HUES6 (cell line): Measurements from ENCODE around the gene PRKG2.
"Not testable (repeated sequence)": the region's sequence is repeated elsewhere in the genome, so short reads cannot be mapped to it uniquely, and the experiment has no call there.

ENCODE experiments used
- H3K27ac ChIP-seq: 2 replicates; pipeline ENCODE4 v1.7.0; 2013; ENCODE audit warnings: low read depth, mild to moderate bottlenecking, low read length, inconsistent platforms
- H3K27me3 ChIP-seq: 2 replicates; pipeline ENCODE4 v1.6.1; 2013; ENCODE audit warnings: low read length; ENCODE audit not compliant: control insufficient read depth, insufficient read depth
- H3K36me3 ChIP-seq: 2 replicates; pipeline ENCODE4 v1.6.1; 2013; ENCODE audit warnings: low read length; ENCODE audit not compliant: control insufficient read depth, insufficient read depth
- H3K4me1 ChIP-seq: 2 replicates; pipeline ENCODE4 v1.6.1; 2013; ENCODE audit warnings: low read length; ENCODE audit not compliant: control insufficient read depth, insufficient read depth
- H3K4me3 ChIP-seq: 2 replicates; pipeline ENCODE4 v1.5.1; 2013; ENCODE audit warnings: low read depth, low read length
- H3K9ac ChIP-seq: one replicate; pipeline ENCODE4 v1.6.1; 2013; ENCODE audit warnings: mild to moderate bottlenecking, low read length
- H3K9me3 ChIP-seq: 2 replicates; pipeline ENCODE4 v1.6.1; 2013; ENCODE audit warnings: low read depth, low read length; ENCODE audit not compliant: control insufficient read depth, insufficient read depth

PRKG2 gene

DNA sequence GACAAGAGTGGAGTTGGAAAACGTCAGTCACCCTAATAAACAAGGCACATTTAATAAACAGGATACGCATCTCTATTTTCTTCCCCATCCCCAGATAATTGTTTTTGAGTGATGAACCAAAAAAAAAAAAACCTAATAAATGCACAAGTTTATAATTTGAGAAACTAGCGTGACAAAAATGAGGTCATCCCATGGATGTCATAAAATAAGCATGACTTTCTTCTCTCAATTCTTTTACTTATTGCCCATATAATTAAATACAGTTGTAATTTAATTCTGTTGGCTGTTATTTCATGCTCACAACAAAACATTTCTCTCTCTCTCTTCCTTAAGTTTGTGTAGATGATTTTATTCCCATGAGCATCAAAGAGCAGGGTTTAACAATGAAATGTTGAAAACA, 20.7 kb downstream of the PRKG2 start:
- H3K9me3 ChIP-seq: no peaks in the 10 kb centered on the region
- H3K36me3 ChIP-seq: no peaks in the 10 kb centered on the region
- H3K27me3 ChIP-seq: no peaks in the 10 kb centered on the region
- no peaks in the 10 kb centered on the region for H3K4me1 ChIP-seq
- no peak overlapping the region for H3K9ac ChIP-seq
- H3K27ac ChIP-seq: no peak overlapping the region
- H3K4me3 ChIP-seq: no peak overlapping the region

DNA sequence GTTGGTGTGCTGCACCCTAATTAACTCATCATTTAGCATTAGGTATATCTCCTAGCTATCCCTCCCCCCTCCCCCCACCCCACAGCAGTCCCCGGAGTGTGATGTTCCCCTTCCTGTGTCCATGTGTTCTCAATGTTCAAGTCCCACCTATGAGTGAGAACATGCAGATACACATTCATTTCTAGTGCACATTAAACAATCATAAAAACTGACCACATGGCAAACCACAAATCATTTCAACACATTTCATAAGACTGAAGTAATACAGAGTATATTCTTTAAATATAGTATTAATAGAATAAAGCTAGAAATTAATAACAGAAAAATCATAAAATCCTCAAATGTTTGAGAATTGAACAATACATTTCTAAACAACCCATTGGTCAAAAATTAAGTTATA, 34.1 kb downstream of the PRKG2 start:
- no peak overlapping the region for H3K9ac ChIP-seq
- H3K36me3 ChIP-seq: no peaks in the 10 kb centered on the region
- H3K27ac ChIP-seq: no peak overlapping the region
- no peak overlapping the region for H3K4me3 ChIP-seq
- no peaks in the 10 kb centered on the region for H3K9me3 ChIP-seq
- no peaks in the 10 kb centered on the region for H3K27me3 ChIP-seq
- H3K4me1 ChIP-seq: no peaks in the 10 kb centered on the region

DNA sequence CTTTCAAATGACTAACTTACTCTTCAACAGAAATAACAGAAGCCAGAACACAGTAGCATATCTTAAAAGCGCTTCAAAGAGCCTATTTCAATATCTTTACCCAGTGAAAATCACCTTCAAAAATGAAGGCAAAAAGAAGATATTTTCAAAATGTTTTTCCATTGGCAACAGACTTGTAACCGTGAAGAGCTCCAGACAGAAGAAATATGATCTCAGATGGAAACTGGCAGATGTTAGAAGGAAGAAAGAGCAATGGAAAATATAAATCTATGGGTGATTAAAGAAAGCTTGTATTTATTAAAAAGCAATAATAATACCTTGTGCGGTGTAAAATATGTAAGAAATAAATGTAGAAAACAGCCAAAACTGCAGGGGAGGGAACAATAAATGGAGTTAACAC, 35.7 kb downstream of the PRKG2 start:
- Histone ChIP-seq H3K4me1 (no peaks in the 10 kb centered on the region), H3K9me3 (no peaks in the 10 kb centered on the region), H3K36me3 (no peaks in the 10 kb centered on the region), H3K4me3 (no peak overlapping the region), H3K9ac (no peak overlapping the region), H3K27ac (no peak overlapping the region), H3K27me3 (no peaks in the 10 kb centered on the region)

DNA sequence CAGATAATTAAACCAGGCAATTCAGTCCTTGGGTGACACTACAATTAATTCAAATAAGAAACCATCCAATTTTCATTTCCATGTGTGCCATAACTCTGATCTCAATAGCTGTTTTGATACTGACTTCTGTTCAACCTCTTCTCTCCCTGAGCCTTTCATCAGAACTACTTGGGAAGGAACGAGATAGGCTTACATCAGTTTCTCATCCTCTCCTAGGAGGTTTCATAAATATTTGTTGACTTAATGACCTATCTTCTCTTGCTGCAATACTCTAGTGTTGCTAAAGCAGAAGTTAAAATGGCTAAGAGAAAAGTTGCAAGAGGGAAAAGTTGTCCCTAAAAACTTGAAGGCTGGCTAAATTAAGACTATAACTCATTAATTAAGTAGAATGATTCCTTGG, 41.8 kb downstream of the PRKG2 start:
- Histone ChIP-seq H3K36me3 (no peaks in the 10 kb centered on the region), H3K9ac (no peak overlapping the region)

DNA sequence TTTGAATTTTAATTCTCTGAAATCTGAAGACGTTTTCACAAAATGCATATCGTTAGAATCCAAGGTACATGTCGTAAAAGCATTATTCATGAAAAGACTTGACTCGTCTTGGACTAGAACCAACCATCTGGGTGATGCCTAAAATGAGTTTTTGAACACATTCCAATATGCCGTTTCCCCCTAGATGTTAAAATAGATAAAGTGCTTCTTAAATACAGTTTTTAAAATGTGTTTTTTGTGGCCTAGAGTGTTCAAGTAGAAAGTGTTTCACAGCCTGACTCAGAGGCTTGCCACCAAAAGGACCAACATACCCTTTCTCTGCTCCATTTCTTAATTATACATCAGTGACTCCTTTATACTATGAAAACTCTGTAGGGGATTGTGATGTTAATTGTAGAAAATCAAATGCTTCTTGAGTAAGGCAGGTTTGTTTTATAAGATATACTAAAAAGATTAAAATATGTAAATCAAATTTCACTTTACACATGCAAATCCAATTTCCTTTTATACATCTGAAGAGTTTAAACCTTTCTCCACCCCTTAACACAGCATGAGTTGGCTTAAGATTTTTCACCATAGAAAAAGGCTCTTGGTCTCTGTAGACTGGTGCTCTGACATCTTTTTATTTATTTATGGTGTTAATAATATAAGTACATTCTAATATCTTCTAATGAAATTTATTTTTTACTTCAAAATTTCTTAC, 48.4 kb downstream of the PRKG2 start:
- Histone ChIP-seq H3K27ac (no peak overlapping the region), H3K4me3 (no peak overlapping the region), H3K9ac (no peak overlapping the region)

More for the DNA sequence above, 41.8 kb downstream of the PRKG2 start:
- Histone ChIP-seq H3K27me3 (no peaks in the 10 kb centered on the region), H3K9me3 (no peaks in the 10 kb centered on the region), H3K4me3 (no peak overlapping the region), H3K27ac (no peak overlapping the region), H3K4me1 (no peaks in the 10 kb centered on the region)

DNA sequence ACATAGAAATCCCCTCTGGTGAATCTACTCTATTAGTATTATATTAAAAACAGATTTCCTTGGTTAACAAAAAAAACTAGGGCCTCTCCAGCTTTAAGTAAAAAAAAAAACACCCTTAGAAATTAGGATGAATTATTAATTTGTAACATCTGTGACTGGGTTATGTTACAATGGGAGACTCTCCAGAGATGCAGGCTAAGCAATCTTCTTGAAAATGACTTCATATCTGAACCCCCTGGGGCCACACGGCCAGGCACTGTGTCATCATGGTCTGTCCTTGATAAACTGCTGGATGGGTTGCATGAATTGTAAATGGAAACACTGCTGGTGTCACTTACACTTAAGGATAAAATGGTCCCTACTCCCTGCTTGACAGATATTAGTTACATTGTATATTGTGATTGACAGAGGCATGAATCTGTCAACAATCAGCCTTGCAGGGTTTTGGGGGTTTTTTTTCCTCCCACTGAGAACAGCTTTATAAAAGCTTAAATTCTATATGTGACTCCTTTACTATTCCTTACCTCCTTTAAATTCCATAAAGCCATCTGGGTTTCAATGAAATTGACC, 49.1 kb downstream of the PRKG2 start:
- H3K9me3 ChIP-seq: no peaks in the 10 kb centered on the region
- no peak overlapping the region for H3K9ac ChIP-seq
- no peaks in the 10 kb centered on the region for H3K36me3 ChIP-seq
- no peaks in the 10 kb centered on the region for H3K27me3 ChIP-seq
- no peak overlapping the region for H3K27ac ChIP-seq
- H3K4me3 ChIP-seq: no peak overlapping the region
- H3K4me1 ChIP-seq: no peaks in the 10 kb centered on the region

More for the DNA sequence above, 48.4 kb downstream of the PRKG2 start:
- H3K4me1 ChIP-seq: no peaks in the 10 kb centered on the region
- no peaks in the 10 kb centered on the region for H3K36me3 ChIP-seq
- H3K9me3 ChIP-seq: no peaks in the 10 kb centered on the region
- H3K27me3 ChIP-seq: no peaks in the 10 kb centered on the region

DNA sequence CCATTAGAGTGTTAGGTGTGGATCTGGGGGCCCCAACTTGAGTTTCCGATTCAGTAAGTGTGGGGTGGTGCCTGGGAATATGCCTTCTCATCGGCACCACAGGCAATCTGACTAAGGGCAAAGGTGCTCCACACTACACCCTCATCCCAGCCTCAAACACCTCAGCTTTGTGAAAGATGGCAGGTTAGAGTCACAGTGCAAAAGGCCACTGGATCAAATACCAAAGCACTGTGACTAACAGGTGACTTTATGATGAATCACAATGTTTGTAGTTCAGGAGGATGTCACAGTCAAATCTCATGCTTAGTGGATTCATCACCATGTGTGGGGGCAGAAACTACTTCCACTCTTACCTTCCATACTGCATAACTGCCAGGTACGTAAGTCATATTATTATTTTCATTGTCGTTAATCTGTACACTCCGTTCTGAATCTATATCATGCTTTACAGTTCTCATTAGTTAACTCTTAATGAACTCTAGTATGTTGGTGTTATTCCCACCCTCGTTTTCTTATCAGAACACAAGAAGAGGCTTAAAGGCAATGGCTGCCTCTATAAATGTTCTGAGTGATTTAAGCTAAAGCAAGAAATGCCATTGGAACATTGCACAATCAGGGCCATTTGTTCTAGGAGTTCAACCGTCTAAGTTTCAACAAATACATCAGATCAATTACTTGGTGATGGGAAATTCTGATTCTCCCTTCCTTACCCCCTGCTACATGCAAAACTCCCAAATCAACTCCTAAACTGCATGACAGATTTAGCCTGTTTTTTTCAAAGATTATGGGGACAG, 50.2 kb downstream of the PRKG2 start:
- no peak overlapping the region for H3K4me3 ChIP-seq

DNA sequence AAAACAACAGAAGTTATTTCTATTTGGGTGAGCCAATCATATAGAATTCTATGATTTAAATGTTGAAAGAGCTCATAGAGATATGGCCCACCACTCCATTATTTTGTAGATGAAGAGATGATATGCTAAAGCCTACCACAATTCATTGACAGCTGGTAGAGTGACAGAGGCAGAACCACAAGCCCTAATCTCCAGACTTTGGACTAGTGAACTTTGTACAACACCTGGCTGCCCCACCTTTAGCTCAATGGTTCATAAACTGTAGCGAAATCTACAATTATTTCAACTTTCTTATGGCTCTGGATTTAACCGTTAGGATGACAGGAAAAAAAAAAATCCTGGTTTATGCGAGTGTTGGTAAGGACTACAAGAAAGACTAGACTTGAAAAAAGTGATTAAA, 50.9 kb downstream of the PRKG2 start:
- Histone ChIP-seq H3K9ac (no peak overlapping the region), H3K27me3 (no peaks in the 10 kb centered on the region), H3K9me3 (no peaks in the 10 kb centered on the region), H3K36me3 (no peaks in the 10 kb centered on the region), H3K4me1 (no peaks in the 10 kb centered on the region), H3K27ac (no peak overlapping the region), H3K4me3 (no peak overlapping the region)

More for the DNA sequence above, 50.2 kb downstream of the PRKG2 start:
- H3K36me3 ChIP-seq: no peaks in the 10 kb centered on the region
- H3K27me3 ChIP-seq: no peaks in the 10 kb centered on the region
- H3K27ac ChIP-seq: no peak overlapping the region
- H3K4me1 ChIP-seq: no peaks in the 10 kb centered on the region
- no peaks in the 10 kb centered on the region for H3K9me3 ChIP-seq
- H3K9ac ChIP-seq: no peak overlapping the region

DNA sequence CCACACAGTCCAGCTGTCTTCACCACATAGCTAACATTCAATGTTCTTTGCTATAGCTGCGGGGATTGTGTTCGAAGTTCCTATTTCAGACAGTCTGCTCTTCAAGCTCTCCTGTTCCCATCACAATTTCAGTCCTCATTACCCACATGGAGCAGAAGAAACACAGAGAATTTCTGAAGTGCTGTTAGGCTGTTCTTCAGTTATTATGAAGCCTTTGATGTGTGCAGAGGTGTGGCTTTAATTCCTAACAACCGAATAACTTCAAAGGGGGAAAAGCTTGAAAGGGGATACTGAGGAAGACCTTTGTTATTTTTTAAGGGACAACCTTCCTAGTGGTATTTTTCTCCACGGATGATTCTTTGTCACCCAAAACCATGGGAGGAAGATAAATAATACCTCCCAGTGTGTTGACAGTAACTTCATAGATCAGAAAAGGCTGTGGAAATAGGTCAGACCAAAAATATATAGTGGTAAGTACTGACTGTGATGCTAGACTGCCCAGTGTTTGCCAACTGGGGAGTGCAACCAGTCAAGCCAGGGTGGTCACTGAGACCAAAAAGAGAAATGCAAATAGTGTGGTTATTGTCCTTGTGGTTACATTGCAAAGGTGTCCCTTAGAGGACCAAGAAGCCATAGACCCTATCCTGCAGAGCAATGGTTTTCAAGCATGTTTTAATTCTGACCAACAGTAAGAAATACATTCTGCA, 52.1 kb downstream of the PRKG2 start:
- H3K27me3 ChIP-seq: no peaks in the 10 kb centered on the region

DNA sequence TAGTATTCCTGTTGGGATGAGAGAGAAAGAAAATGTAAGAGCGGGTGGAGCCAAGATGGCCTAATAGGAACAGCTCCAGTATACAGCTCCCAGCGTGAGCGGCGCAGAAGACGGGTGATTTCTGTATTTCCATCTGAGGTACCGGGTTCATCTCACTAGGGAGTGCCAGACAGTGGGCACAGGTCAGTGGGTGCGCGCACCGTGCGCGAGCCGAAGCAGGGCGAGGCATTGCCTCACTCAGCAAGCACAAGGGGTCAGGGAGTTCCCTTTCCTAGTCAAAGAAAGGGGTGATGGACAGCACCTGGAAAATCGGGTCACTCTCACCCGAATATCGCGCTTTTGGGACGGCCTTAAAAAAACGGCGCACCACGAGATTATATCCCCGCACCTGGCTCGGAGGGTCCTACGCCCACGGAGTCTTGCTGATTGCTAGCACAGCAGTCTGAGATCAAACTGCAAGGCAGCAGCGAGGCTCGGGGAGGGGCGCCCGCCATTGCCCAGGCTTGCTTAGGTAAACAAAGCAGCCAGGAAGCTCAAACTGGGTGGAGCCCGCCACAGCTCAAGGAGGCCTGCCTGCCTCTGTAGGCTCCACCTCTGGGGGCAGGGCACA, 61.2 kb downstream of the PRKG2 start:
- H3K27ac ChIP-seq, H3K4me1 ChIP-seq: not testable (repeated sequence)
- H3K4me3 ChIP-seq: peak overlapping the region; percentile 85

More for the DNA sequence above, 52.1 kb downstream of the PRKG2 start:
- Histone ChIP-seq H3K9me3 (no peaks in the 10 kb centered on the region), H3K9ac (no peak overlapping the region), H3K27ac (no peak overlapping the region), H3K4me3 (no peak overlapping the region), H3K4me1 (no peaks in the 10 kb centered on the region), H3K36me3 (no peaks in the 10 kb centered on the region)

More for the DNA sequence above, 61.2 kb downstream of the PRKG2 start:
- H3K9ac ChIP-seq: peak overlapping the region; percentile 89
- H3K36me3 ChIP-seq, H3K27me3 ChIP-seq, H3K9me3 ChIP-seq: not testable (repeated sequence)
